ENCODE data around the gene UNC5CL.

Gene UNC5CL

DNA sequence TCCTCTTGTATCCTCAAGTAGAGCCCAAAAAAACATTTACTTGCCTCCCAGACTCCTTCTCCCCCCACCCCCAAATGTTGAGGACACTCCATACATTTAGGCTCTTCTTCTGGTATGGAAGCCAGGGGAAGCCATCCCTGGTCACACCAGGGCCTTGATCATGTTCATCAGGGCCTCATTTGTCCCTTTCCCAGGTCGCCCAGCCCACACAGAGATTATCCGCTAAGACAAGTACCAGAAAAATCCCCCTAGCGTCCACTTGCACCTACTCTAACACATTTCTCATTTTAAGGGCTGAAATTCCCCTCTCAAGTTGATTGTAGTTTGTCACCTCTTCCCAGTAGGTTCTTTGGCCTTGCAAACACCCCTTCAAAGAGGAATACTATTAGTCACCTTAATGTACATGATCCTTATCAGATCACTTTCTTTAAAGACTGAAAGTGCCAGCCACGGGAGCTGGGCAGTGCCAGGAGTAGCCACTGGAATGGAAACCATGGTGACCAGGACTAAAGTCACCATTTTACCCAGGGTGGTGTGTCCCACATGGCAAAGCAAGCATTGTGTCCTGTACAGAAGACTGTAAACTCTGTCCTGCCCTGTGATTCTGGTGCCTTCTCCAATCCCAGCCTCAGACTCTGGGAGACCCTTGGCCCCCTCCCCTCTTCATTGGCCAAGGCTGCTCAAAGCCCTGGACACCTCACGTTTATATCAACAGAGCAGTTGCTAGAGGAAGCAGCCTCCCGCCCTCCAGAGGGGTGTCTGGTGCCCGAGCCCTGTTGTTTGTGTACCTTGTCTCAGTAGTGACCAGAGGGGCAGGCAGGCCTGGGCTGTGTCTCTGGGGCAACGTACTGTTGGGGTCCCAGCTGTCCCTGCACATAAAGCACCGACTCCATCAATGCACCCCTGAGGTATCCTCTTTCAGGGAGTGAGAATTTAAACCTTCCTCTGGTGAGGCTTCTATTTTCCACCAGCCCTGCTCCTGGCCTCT lies 9.0 kb upstream of the UNC5CL start:
- TF ChIP-seq TAF1 (IDR thresholded peaks at IDR 0.05; ENCODE audit: borderline replicate concordance, low read depth, low read length): no peak
- no peak for TF ChIP-seq POLR2AphosphoS5 (IDR thresholded peaks at IDR 0.05; ENCODE audit: low read depth, low read length)
- no peak for TF ChIP-seq POLR2A (IDR thresholded peaks at IDR 0.05; ENCODE audit: low read depth, low read length)
- DNase-seq (ENCODE audit: insufficient read length) (no peak), FAIRE-seq (no peak)

GRCh38 chr6:41047306-41047705 lies 8.3 kb upstream of the UNC5CL start:
- no peak for FAIRE-seq
- TF ChIP-seq POLR2AphosphoS5 (IDR thresholded peaks at IDR 0.05; ENCODE audit: low read depth, low read length): no peak
- no peak for TF ChIP-seq TAF1 (IDR thresholded peaks at IDR 0.05; ENCODE audit: borderline replicate concordance, low read depth, low read length)
- no peak for TF ChIP-seq POLR2A (IDR thresholded peaks at IDR 0.05; ENCODE audit: low read depth, low read length)
- no peak for DNase-seq (ENCODE audit: insufficient read length)

GRCh38 chr6:41046084-41046483 lies 7.1 kb upstream of the UNC5CL start:
- TF ChIP-seq POLR2AphosphoS5 (IDR thresholded peaks at IDR 0.05; ENCODE audit: low read depth, low read length) (no peak), POLR2A (IDR thresholded peaks at IDR 0.05; ENCODE audit: low read depth, low read length) (no peak), TAF1 (IDR thresholded peaks at IDR 0.05; ENCODE audit: borderline replicate concordance, low read depth, low read length) (no peak)
- DNase-seq (ENCODE audit: insufficient read length) (no peak), FAIRE-seq (no peak)

GRCh38 chr6:41045664-41046063 lies 6.6 kb upstream of the UNC5CL start:
- FAIRE-seq (no peak), DNase-seq (ENCODE audit: insufficient read length) (no peak)
- no peak for TF ChIP-seq TAF1 (IDR thresholded peaks at IDR 0.05; ENCODE audit: borderline replicate concordance, low read depth, low read length)
- no peak for TF ChIP-seq POLR2A (IDR thresholded peaks at IDR 0.05; ENCODE audit: low read depth, low read length)
- no peak for TF ChIP-seq POLR2AphosphoS5 (IDR thresholded peaks at IDR 0.05; ENCODE audit: low read depth, low read length)

DNA sequence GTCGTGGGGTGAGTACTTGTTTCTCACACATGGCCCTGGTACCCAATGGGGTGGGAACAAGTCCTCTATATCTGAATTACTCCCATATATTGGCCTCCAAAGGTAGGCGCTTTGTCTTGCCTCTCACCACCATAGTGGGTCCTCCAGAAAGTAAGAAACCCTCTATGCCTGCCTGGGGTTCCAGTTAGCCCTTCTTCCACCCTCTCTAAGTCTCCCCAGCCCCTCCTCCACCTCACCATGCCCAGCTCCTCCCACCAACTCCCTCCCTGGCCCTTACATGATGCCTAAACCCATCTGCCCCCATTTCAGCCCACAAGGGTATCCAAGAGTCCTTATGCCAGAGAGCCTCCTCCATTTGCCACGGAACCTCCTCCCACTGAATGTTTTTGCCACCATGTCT lies 4.1 kb upstream of the UNC5CL start:
- no peak for DNase-seq (ENCODE audit: insufficient read length)
- TF ChIP-seq POLR2AphosphoS5 (IDR thresholded peaks at IDR 0.05; ENCODE audit: low read depth, low read length) (no peak), POLR2A (IDR thresholded peaks at IDR 0.05; ENCODE audit: low read depth, low read length) (no peak), TAF1 (IDR thresholded peaks at IDR 0.05; ENCODE audit: borderline replicate concordance, low read depth, low read length) (no peak)
- no peak for FAIRE-seq

DNA sequence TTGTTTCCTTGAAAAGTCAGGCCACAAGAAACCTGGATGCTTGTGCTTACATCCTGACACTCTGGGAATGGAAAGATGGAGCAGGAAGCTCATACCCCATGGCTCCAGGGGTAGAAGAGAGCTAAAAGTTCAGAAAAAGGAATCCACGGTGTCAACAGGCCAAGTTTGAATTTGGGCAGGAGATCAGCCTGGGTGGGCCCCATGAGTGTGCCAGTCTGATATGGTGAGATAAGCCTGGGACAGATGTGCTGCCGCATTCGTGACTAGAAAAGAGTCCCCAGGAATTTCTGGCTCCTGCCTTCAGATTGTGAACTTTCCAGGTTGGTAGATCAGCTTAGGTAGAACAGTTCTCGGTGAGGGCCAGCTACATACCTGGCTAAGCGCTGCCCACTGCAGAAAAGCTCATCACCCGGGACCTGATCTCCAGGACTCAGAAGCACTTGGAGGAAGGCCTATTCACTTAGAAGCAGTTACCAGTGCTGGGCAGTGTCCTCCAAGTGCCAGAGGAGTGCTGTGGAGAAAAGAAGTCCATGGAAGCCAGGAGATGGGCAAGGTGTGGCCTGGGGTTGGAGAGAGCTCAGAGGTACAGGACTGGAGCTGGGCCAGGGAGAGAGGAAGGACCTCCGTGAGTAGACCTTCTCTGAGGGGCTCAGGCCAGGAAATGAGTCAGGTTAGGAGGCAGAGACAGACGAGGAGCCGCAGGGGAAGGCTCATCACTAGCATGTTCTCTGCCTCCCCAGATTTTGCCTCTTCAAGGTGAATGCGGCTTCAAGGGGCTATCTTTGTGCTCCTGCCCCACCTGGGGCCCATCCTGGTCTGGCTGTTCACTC lies 3.4 kb upstream of the UNC5CL start, which contains the start of gene TSPO2:
TSPO2 (plus strand) TSS at position 242 of the 830 bp plus-strand sequence; CDS start at position 761, 519 bp downstream.
- no peak for DNase-seq (ENCODE audit: insufficient read length)

DNA sequence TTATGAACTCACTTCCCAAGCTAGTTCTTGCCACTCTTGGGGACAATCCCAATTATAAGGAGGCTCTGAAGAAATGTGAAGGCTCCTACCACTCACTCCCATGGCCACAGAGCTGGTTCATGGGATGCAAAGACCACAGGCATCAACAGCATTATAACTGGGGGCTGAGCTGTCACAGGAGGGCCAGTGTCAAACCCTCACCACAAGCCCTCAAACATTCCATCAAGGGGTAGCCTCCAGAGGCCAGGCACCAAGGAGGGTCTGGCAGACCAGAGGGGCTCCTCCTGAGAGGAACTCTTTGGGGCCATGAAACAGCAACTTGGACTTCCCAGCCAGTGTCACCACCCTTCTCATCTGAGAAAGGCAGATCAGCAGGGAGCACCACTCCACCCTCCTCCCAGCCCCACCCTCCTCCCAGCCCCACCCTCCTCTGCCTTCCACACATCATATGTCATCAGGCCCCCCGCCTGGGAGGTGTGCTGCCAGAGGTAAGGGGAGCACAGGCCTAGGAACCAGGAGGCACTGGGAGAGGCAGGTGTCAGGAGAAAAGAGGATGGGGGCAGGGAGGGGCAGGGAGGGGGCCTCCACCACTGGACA lies 2.0 kb upstream of the UNC5CL start:
- no peak for FAIRE-seq
- no peak for DNase-seq (ENCODE audit: insufficient read length)
- TF ChIP-seq POLR2A (IDR thresholded peaks at IDR 0.05; ENCODE audit: low read depth, low read length) (no peak), TAF1 (IDR thresholded peaks at IDR 0.05; ENCODE audit: borderline replicate concordance, low read depth, low read length) (no peak), POLR2AphosphoS5 (IDR thresholded peaks at IDR 0.05; ENCODE audit: low read depth, low read length) (no peak)

More for the DNA sequence above, 3.4 kb upstream of the UNC5CL start, which contains the start of gene TSPO2:
- TF ChIP-seq TAF1 (IDR thresholded peaks at IDR 0.05; ENCODE audit: borderline replicate concordance, low read depth, low read length): no peak
- TF ChIP-seq POLR2AphosphoS5 (IDR thresholded peaks at IDR 0.05; ENCODE audit: low read depth, low read length): no peak
- TF ChIP-seq POLR2A (IDR thresholded peaks at IDR 0.05; ENCODE audit: low read depth, low read length): no peak
- FAIRE-seq: no peak

GRCh38 chr6:41040101-41040939 lies 1.3 kb upstream of the UNC5CL start:
- DNase-seq (ENCODE audit: insufficient read length) (no peak), FAIRE-seq (no peak)
- no peak for TF ChIP-seq TAF1 (IDR thresholded peaks at IDR 0.05; ENCODE audit: borderline replicate concordance, low read depth, low read length)
- TF ChIP-seq POLR2AphosphoS5 (IDR thresholded peaks at IDR 0.05; ENCODE audit: low read depth, low read length): no peak
- TF ChIP-seq POLR2A (IDR thresholded peaks at IDR 0.05; ENCODE audit: low read depth, low read length): no peak

- DNase-seq (ENCODE audit: insufficient read length) (no peak), FAIRE-seq (no peak)
- TF ChIP-seq POLR2A (IDR thresholded peaks at IDR 0.05; ENCODE audit: low read depth, low read length) (no peak), TAF1 (IDR thresholded peaks at IDR 0.05; ENCODE audit: borderline replicate concordance, low read depth, low read length) (no peak), POLR2AphosphoS5 (IDR thresholded peaks at IDR 0.05; ENCODE audit: low read depth, low read length) (no peak)
Observed at GRCh38 chr6:41038205-41038604, 816 bp downstream of the UNC5CL start.
